Cardiac muscle cell (in vitro differentiated cells and primary cell): ENCODE measurements around the gene BCAT1. TPM values are rescaled to one million over a fixed set of nuclear protein-coding genes. Genes with fewer than 3 reads are reported as not detected.

Source experiments
- DNase-seq, 2 donors: peaks; one replicate each; pipeline versions ENCODE4 v3.0.0 to v3.0.0-alpha.2; 2010 to 2017; ENCODE audit warnings: low read depth in 1 of 2, low spot score in 1 of 2
- H3K27ac ChIP-seq: fragments of 200-600 bp; sonication (generic); 2 replicates; pipeline ENCODE4 v1.5.1; 2016
- H3K27me3 ChIP-seq: fragments of 200-600 bp; sonication (generic); 2 replicates; pipeline ENCODE4 v1.6.0; 2016; ENCODE audit warnings: control low read depth
- H3K36me3 ChIP-seq: fragments of 200-600 bp; sonication (generic); 2 replicates; pipeline ENCODE4 v1.5.1; 2016; ENCODE audit warnings: control low read depth
- H3K4me1 ChIP-seq: fragments of 200-600 bp; sonication (generic); 2 replicates; pipeline ENCODE4 v1.8.1; 2017; ENCODE audit warnings: low read depth, mild to moderate bottlenecking, mixed run types
- H3K4me3 ChIP-seq: fragments of 200-600 bp; sonication (generic); 2 replicates; pipeline ENCODE4 v1.5.1; 2016; ENCODE audit warnings: mild to moderate bottlenecking
- H3K9me3 ChIP-seq: fragments of 200-600 bp; sonication (generic); 2 replicates; pipeline ENCODE4 v1.5.1; 2017; ENCODE audit warnings: low read depth, mild to moderate bottlenecking, control low read depth
- polyA plus RNA-seq: library from polyadenylated mRNA; unstranded; fragments of >200 nt; fragmentation: Nextera tagmentation; extraction: Ambion mirVana; gene quantifications from 2 replicates; pipeline ENCODE4 v1.2.1, GENCODE V29; 2016
- total RNA-seq: library from RNA; depleted of rRNA; stranded (reverse); fragments of >200 nt; gene quantifications from 2 replicates; pipeline ENCODE4 v1.2.3, GENCODE V29; 2016
- TF ChIP-seq, protein P1 (sequence below): IDR thresholded peaks from 2 replicates; pipeline ENCODE4 v1.5.1; 2012; ENCODE audit warnings: low read depth, mild to moderate bottlenecking, low read length

The BCAT1 gene, protein sequence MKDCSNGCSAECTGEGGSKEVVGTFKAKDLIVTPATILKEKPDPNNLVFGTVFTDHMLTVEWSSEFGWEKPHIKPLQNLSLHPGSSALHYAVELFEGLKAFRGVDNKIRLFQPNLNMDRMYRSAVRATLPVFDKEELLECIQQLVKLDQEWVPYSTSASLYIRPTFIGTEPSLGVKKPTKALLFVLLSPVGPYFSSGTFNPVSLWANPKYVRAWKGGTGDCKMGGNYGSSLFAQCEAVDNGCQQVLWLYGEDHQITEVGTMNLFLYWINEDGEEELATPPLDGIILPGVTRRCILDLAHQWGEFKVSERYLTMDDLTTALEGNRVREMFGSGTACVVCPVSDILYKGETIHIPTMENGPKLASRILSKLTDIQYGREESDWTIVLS
- total RNA-seq (19.2 and 45.3 TPM in 2 replicates), polyA plus RNA-seq (17.8 and 22.4 TPM in 2 replicates)

DNA sequence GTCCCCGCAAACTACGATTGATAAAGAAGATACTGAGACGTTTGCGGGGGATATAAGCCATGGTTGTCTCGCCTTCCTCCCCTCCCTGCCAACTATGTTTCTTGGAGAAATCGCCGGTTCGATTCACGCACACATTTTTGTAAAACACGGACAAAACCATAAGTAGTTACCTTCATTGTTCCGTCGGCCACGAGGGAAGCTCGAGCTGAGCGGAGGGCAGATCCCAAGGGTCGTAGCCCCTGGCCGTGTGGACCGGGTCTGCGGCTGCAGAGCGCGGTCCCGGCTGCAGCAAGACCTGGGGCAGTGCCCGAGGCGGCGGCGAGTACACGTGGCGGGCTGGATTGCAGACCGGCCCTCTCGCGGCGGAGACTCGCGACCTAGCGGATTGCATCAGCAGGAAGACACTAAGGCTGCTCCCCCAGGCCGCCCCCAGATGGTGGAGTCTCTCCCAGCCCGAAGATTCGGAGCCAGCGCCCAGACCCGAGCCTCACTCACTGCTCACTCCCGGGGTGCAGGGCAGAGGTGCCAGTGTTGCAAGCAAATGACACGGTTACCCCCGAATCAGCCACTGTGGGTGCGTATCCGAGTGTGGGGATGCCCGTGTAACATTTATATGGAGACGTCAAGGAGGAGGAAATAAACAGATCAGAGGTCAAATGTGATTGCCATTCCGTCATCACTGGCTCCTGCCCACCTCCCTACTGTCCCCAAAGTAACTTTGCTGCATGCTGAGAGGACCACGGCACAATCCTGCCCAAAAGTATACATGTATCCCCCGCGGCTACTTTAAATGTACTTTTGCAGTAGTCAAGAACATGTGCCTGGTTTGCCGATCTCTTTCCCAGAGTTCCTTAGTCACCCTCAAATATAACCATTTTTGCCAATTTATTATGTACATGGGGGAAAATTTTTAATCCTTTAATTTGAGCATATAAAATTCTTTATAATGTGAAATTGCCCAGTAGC is at the start of gene BCAT1:
Gene BCAT1 (minus strand): TSS at position 345 of the 966 bp plus-strand sequence. CDS start 169 bp downstream, at position 176.
- Histone ChIP-seq H3K36me3 (no peaks in the 10 kb centered on the region), H3K27me3 (no peaks in the 10 kb centered on the region), H3K27ac (no peak within 1 kb of the TSS), H3K4me3 (peak within 1 kb of the TSS; percentile 44), H3K9me3 (no peaks in the 10 kb centered on the region), H3K4me1 (peaks cover 30% of the 10 kb centered on the region)
- peak; percentile 67 to 91 for DNase-seq
- TF ChIP-seq, protein P1, sequence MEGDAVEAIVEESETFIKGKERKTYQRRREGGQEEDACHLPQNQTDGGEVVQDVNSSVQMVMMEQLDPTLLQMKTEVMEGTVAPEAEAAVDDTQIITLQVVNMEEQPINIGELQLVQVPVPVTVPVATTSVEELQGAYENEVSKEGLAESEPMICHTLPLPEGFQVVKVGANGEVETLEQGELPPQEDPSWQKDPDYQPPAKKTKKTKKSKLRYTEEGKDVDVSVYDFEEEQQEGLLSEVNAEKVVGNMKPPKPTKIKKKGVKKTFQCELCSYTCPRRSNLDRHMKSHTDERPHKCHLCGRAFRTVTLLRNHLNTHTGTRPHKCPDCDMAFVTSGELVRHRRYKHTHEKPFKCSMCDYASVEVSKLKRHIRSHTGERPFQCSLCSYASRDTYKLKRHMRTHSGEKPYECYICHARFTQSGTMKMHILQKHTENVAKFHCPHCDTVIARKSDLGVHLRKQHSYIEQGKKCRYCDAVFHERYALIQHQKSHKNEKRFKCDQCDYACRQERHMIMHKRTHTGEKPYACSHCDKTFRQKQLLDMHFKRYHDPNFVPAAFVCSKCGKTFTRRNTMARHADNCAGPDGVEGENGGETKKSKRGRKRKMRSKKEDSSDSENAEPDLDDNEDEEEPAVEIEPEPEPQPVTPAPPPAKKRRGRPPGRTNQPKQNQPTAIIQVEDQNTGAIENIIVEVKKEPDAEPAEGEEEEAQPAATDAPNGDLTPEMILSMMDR: peak; percentile 13

DNA sequence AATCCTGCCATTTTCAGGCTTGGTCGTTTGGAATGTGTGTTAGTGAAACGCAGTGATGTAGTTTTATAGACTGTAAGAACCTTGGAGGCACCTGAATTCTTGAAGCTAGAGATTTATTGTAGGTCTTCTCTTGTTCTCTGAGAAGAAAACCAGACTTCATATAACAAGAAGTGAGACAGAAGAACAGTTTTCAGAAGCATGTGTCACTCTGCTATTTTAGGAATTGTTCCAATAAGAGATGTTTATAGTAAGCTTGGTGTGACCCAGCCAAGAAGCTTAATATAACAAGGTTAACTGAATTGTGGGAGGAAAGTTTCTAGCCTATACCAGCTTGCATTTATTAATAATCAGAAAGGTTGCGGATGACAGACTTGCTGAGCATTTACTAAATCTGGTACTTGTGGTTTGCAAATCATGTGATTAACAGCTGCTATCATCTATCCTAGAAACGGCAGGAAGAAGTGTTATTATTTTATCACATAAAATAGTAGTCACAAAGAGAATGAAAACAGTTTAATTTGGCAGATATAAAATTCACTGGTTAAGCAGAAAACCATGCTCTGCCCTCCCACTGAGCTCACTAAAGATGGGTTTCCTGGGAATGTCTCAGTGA is 49.2 kb upstream of the BCAT1 start:
- Histone ChIP-seq H3K27ac (no peak overlapping the region), H3K36me3 (no peaks in the 10 kb centered on the region), H3K4me3 (no peak overlapping the region), H3K27me3 (no peaks in the 10 kb centered on the region), H3K4me1 (no peaks in the 10 kb centered on the region), H3K9me3 (no peaks in the 10 kb centered on the region)
- TF ChIP-seq, protein P1: no peak
- peak in 1 of 2 donors; percentile 62 for DNase-seq

DNA sequence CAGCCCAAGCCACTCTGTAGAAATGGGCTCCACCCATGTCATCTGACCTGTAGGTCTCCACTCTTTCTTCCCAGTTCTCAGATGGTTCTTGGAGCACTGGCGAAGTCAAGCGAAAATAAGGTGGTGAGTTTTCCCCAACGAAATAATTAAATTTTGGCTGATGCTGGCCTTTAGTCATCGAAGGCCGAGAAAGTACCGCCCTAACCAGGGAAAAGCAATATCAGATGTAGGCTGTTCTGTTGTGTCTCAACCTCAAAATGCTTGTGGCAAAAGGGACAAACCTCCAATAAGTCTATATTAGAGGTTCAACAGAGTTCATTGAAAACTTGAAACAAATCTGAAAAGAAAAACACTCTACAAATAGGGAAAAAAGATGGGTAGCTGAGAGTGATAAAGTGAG is 48.6 kb upstream of the BCAT1 start:
- DNase-seq: no peak
- Histone ChIP-seq H3K36me3 (no peaks in the 10 kb centered on the region), H3K4me3 (no peak overlapping the region), H3K27me3 (no peaks in the 10 kb centered on the region), H3K4me1 (no peaks in the 10 kb centered on the region), H3K27ac (no peak overlapping the region), H3K9me3 (no peaks in the 10 kb centered on the region)
- TF ChIP-seq, protein P1: no peak

DNA sequence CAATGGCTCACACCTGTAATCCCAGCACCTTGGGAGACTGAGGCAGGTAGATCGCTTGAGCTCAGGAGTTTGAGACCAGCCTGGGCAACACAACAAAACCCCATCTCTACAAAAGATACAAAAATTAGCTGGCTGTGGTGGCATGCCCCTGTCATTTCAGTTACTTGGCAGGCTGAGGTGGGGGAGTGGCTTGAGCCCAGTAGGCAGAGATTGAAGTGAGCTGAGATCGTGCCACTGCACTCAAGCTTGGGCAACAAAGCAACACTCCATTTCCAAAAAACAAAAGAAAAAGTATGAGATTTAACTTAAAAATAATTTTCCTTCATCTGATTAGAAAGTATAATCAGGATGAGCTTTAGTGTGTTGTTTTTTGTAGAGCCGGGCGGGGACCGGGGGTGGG is 47.9 kb upstream of the BCAT1 start:
- no peaks in the 10 kb centered on the region for H3K27me3 ChIP-seq
- no peaks in the 10 kb centered on the region for H3K9me3 ChIP-seq
- no peak overlapping the region for H3K4me3 ChIP-seq
- H3K27ac ChIP-seq: no peak overlapping the region
- no peak for DNase-seq
- TF ChIP-seq, protein P1: no peak
- no peaks in the 10 kb centered on the region for H3K36me3 ChIP-seq
- H3K4me1 ChIP-seq: no peaks in the 10 kb centered on the region

DNA sequence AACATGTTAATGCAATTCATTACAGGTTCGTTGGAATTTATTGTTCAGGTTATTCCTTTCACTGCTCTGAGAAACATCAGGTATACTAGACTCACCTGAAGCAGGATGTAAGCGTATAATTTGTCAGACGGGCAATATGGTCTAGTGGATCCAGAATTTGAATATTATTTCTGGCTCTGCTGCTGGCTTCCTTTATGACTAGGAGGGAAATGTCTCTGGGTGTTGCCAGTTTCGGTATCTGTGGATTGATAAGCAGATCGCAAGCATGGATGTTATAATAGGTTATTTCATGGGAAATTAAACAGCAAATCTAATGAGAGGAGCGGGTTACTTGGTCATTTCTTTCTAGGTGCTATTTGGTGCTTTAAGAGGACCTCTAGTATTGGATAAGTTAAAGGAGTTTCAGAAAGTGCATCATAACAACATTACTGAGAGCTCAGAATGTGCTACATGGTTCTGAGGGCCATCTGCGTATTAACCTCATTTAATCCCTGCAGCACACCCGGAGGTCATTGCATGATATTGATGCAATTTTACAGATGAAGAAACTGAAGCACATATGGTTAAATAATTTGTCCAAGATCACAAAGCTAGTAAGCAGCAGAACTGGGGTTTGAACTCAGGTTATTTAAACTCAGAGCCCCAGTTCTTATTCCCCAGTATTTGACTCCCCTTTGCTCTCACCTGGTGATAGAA is 47.3 kb upstream of the BCAT1 start:
- H3K4me1 ChIP-seq: no peaks in the 10 kb centered on the region
- TF ChIP-seq, protein P1: no peak
- no peaks in the 10 kb centered on the region for H3K9me3 ChIP-seq
- H3K27me3 ChIP-seq: no peaks in the 10 kb centered on the region
- no peaks in the 10 kb centered on the region for H3K36me3 ChIP-seq
- no peak for DNase-seq
- no peak overlapping the region for H3K27ac ChIP-seq
- H3K4me3 ChIP-seq: no peak overlapping the region
